HepG2 (cell line): ENCODE measurements around the gene ZNF512B. TPM values are rescaled to one million over a fixed set of nuclear protein-coding genes. Genes with fewer than 3 reads are reported as not detected.

Source experiments
- AKAP8 ChIP-seq: sonication (generic); formaldehyde crosslinking; IDR thresholded peaks from 2 replicates; pipeline ENCODE4 v1.5.1; 2020; ENCODE audit warnings: mild to moderate bottlenecking, missing genetic modification reagents
- CSRNP1 ChIP-seq: sonication (generic); formaldehyde crosslinking; IDR thresholded peaks from 2 replicates; pipeline ENCODE4 v1.8.1; 2023; ENCODE audit warnings: mild to moderate bottlenecking, missing genetic modification reagents
- HCFC1 ChIP-seq: fragments of 150-350 bp; IDR thresholded peaks from 2 replicates; pipeline ENCODE4 v1.6.1; 2014; ENCODE audit warnings: low read depth, low read length
- HNRNPH1 ChIP-seq: fragments of 200-400 bp; formaldehyde crosslinking; optimal IDR thresholded peaks from 2 replicates; pipeline ENCODE3; 2017; ENCODE audit warnings: mild to moderate bottlenecking, low read depth, low read length
- HOXA3 ChIP-seq: sonication (generic); formaldehyde crosslinking; IDR thresholded peaks from 2 replicates; pipeline ENCODE4 v1.5.0; 2020; ENCODE audit warnings: missing genetic modification reagents
- MAF1 ChIP-seq: sonication (generic); formaldehyde crosslinking; IDR thresholded peaks from 2 replicates; pipeline ENCODE4 v1.5.0; 2020; ENCODE audit warnings: missing genetic modification reagents, borderline replicate concordance
- MEIS1 ChIP-seq: sonication (generic); formaldehyde crosslinking; IDR thresholded peaks from 2 replicates; pipeline ENCODE4 v1.9.0; 2021; ENCODE audit warnings: mild to moderate bottlenecking, missing genetic modification reagents, moderate library complexity, borderline replicate concordance
- MTERF4 ChIP-seq: sonication (generic); formaldehyde crosslinking; IDR thresholded peaks from 2 replicates; pipeline ENCODE4 v1.8.0; 2023; ENCODE audit warnings: mild to moderate bottlenecking, missing genetic modification reagents
- NFYC ChIP-seq: IDR thresholded peaks from 2 replicates; pipeline ENCODE4 v1.6.1; 2016; ENCODE audit warnings: missing genetic modification reagents, missing compliant biosample characterization
- NR3C1 ChIP-seq: sonication (generic); formaldehyde crosslinking; IDR thresholded peaks from 2 replicates; pipeline ENCODE4 v1.4.0; 2020; ENCODE audit warnings: missing genetic modification reagents
- PHF8 ChIP-seq: sonication (generic); formaldehyde crosslinking; IDR thresholded peaks from 2 replicates; pipeline ENCODE4 v1.5.0; 2020; ENCODE audit warnings: missing genetic modification reagents
- SNAI1 ChIP-seq: sonication (generic); formaldehyde crosslinking; IDR thresholded peaks from 2 replicates; pipeline ENCODE4 v1.5.0; 2020; ENCODE audit warnings: mild to moderate bottlenecking, missing genetic modification reagents, borderline replicate concordance
- STAT5B ChIP-seq: sonication (generic); formaldehyde crosslinking; IDR thresholded peaks from 2 replicates; pipeline ENCODE4 v1.4.0; 2020; ENCODE audit warnings: missing genetic modification reagents
- ZFP36 ChIP-seq: fragments of 150-350 bp; IDR thresholded peaks from 2 replicates; pipeline ENCODE4 v1.6.1; 2018; ENCODE audit warnings: borderline replicate concordance, low read length, low read depth; ENCODE audit not compliant: partially characterized antibody
- ZFP82 ChIP-seq: sonication (generic); formaldehyde crosslinking; IDR thresholded peaks from 2 replicates; pipeline ENCODE4 v1.5.1; 2020; ENCODE audit warnings: mild to moderate bottlenecking, missing genetic modification reagents, borderline replicate concordance
- ZNF687 ChIP-seq: sonication (generic); formaldehyde crosslinking; IDR thresholded peaks from 2 replicates; pipeline ENCODE4 v1.5.1; 2020; ENCODE audit warnings: mild to moderate bottlenecking, missing genetic modification reagents, moderate library complexity
- ZNF775 ChIP-seq: sonication (generic); formaldehyde crosslinking; IDR thresholded peaks from 2 replicates; pipeline ENCODE4 v1.4.0; 2020; ENCODE audit warnings: missing genetic modification reagents, mild to moderate bottlenecking, moderate library complexity, borderline replicate concordance
- ZNF780A ChIP-seq: sonication (generic); formaldehyde crosslinking; IDR thresholded peaks from 2 replicates; pipeline ENCODE4 v1.8.0; 2022; ENCODE audit warnings: mild to moderate bottlenecking, missing genetic modification reagents, moderate library complexity
- polyA plus RNA-seq, 8 experiments: library from polyadenylated mRNA; depleted of rRNA in 3 of 8; stranded (reverse) in 7 of 8; unstranded in 1 of 8; fragments of >200 nt; fragmentation: Illumina TruSeq in 4 of 8; extraction: Trizol in 4 of 8; gene quantifications; 2 replicates each; pipeline versions ENCODE4 v1.2.1 to v1.2.3, GENCODE V29; 2011 to 2016; ENCODE audit warnings: low read depth in 4 of 8, missing spikeins in 1 of 8, mixed read lengths in 1 of 8; ENCODE audit not compliant: insufficient read depth in 1 of 8
- total RNA-seq, 5 experiments: library from RNA; depleted of rRNA; stranded (reverse); fragments of >200 nt; fragmentation: Illumina TruSeq; extraction: Trizol; gene quantifications; 2 replicates each; pipeline ENCODE4 v1.2.3, GENCODE V29; 2016; ENCODE audit warnings: low read depth in 1 of 5

Gene ZNF512B
- total and polyA plus RNA-seq, 2 of the 13 experiments (the other 11 are each of a cell fraction or from before 2014, with no cell fraction given) = 11.5 to 30.6 TPM

GRCh38 chr20:63908008-63908682 lies 61.6 kb downstream of the ZNF512B start (continued):
- TF ChIP-seq ZNF687 (CRISPR knock-in tag) (peak; percentile 17; the same call in 1 of the 2 replicates), ZNF775 (CRISPR knock-in tag) (no peak), NR3C1 (CRISPR knock-in tag) (no peak), HNRNPH1 (no peak), STAT5B (no peak), MAF1 (no peak), PHF8 (no peak), SNAI1 (CRISPR knock-in tag) (no peak), ZNF780A (CRISPR knock-in tag) (no peak), MEIS1 (no peak), CSRNP1 (CRISPR knock-in tag) (no peak), HCFC1 (no peak), ZFP82 (CRISPR knock-in tag) (no peak), NFYC (0 out of 2 replicates have a peak, but pooled peaks have one; percentile 26), MTERF4 (CRISPR knock-in tag) (0 out of 2 replicates have a peak, but pooled peaks have one; percentile 18), HOXA3 (CRISPR knock-in tag) (no peak), AKAP8 (CRISPR knock-in tag) (no peak), ZFP36 (no peak)
